GM18502 (cell line): Measurements from ENCODE around the gene ARMC5.
"Not testable (repeated sequence)": the region's sequence is repeated elsewhere in the genome, so short reads cannot be mapped to it uniquely, and the experiment has no call there.

Source experiments
- ATAC-seq: cut with Tn5 transposase; IDR thresholded peaks from one replicate; pipeline ENCODE4 v1.9.1; 2021; ENCODE audit warnings: mild to moderate bottlenecking; ENCODE audit not compliant: unreplicated experiment, poor library complexity

ARMC5 gene

GRCh38 chr16:31458844-31459686 is at the start of gene ARMC5:
ARMC5 (plus strand) TSS chr16:31459501; CDS start chr16:31459525, 24 bp downstream.
- ATAC-seq = peak; percentile 72

DNA sequence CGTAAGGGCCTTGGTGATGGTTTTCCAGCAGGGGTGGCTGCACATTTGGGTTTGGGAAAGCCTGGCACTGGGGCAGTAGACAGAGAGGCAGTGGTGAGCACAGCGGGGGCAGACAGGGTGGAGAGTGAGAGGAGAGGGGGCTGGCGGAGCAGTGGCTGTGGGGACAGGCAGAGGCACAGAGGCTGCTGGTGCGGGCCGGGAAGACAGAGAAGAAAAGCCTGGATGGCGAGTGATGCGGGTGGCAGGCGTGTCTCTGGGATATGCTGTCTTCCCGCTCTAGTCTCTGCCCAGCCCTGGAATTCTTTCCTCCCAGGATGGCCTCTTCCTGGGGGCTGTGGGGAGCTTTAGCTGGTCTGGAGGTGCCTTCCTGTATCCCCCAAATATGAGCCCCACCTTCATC is 49.2 kb upstream of the ARMC5 start:
- ATAC-seq = no peak

DNA sequence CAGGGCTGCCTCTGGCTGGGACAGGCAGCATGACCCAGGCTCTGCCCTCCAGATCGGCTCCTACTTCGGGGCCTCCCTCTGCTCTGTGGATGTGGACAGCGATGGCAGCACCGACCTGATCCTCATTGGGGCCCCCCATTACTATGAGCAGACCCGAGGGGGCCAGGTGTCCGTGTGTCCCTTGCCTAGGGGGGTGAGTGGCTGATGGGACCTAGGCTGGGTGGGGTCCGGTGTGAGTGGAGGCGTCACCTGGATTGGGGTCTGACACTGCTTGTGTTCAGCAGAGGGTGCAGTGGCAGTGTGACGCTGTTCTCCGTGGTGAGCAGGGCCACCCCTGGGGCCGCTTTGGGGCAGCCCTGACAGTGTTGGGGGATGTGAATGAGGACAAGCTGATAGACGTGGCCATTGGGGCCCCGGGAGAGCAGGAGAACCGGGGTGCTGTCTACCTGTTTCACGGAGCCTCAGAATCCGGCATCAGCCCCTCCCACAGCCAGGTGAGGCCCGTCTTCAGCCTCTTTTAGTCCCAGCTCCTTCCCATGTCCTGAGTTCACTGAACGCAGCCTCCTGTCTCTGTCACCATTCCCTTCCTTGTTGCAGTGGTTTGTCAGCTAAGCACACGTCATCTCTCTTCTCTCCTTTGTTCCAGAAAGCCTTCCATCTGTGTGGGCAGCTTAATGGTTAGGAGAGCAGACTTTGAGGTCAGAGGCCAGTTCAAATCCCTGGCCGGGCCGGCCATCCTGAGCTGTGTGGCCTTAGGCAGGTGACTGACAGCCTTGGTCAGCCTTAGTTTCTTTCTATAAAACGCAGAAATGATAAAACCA is 48.1 kb upstream of the ARMC5 start:
- ATAC-seq = no peak

DNA sequence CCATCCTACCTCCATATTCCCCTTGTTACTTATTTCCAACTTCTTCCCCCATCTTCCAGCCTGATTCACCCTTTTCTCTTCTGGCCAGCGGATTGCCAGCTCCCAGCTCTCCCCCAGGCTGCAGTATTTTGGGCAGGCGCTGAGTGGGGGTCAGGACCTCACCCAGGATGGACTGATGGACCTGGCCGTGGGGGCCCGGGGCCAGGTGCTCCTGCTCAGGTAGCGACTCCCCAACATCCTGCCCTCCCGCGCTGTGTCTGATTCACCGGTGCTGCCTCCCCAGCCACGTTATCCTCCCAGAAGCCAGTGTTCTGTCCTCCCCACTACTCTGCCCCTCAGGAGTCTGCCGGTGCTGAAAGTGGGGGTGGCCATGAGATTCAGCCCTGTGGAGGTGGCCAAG is 46.6 kb upstream of the ARMC5 start:
- ATAC-seq = no peak

DNA sequence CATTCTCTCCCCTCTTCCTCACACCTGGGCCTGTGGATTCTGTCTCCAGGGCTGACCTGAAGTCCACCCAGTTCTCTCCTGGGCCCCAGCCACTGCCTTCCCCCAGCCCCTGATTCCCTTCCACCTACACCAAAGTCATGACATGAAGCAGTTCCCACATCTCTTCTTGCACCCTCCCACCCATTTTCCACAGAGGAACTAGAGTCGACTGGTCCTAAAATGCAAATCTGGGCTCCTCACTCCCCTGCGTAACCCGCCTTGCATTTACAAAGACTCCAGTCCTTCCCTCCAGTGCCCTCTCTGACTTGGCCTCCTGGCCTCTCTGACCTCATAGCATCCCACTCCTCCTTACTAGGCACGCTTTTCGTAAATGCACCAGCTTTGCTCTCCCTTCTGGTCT is 45.9 kb upstream of the ARMC5 start:
- no peak for ATAC-seq

DNA sequence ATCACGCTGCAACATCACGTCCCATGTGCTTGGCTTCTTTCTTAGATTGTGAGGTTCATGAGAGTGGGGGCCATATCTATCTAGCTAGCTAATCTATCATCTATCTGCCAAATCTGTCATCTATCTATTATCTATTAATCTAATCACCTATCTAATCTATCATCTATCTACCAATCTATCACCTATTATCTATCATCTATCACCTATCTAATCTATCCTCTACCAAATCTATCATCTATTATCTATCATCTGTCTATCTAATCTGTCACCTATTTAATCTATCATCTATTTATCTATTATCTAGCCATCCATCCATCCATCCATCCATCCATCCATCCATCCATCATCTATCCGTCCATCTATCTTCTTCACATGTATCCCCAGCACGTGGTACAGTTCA is 45.4 kb upstream of the ARMC5 start:
- no peak for ATAC-seq

DNA sequence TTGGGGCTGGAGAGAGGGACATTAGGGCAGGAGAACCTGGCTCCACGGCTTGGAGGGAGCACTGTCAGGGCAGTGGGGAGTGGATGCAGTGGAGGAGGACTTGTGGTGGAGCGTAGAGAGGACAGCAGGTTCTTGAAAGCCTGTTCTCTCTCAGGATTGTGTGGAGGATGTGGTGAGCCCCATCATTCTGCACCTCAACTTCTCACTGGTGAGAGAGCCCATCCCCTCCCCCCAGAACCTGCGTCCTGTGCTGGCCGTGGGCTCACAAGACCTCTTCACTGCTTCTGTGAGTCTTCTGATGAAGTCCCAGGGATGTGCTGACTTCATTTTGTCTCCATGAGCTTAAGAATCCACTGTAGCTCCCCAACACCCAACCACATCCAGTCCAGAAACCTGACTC is 44.6 kb upstream of the ARMC5 start:
- ATAC-seq = no peak

DNA sequence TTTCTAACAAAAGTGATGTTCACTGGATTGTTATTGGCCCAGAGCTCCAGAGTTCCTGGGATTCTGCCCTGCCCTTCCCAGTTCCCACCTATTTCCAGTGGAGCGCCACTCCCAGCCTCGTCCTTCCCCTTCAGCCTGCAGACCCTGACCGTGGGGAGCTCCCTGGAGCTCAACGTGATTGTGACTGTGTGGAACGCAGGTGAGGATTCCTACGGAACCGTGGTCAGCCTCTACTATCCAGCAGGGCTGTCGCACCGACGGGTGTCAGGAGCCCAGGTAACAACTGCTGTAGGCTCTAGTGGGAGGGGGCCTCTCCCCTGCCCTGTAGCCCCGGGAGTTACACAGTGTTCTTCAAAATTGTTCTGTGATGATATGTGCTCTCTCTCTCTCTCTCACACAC is 42.9 kb upstream of the ARMC5 start:
- ATAC-seq = no peak

GRCh38 chr16:31417036-31417435 is 42.3 kb upstream of the ARMC5 start:
- ATAC-seq = not testable (repeated sequence)

GRCh38 chr16:31417916-31418315 is 41.4 kb upstream of the ARMC5 start:
- ATAC-seq = no peak

- no peak for ATAC-seq
Measured at GRCh38 chr16:31420037-31420436, 39.3 kb upstream of the ARMC5 start.

DNA sequence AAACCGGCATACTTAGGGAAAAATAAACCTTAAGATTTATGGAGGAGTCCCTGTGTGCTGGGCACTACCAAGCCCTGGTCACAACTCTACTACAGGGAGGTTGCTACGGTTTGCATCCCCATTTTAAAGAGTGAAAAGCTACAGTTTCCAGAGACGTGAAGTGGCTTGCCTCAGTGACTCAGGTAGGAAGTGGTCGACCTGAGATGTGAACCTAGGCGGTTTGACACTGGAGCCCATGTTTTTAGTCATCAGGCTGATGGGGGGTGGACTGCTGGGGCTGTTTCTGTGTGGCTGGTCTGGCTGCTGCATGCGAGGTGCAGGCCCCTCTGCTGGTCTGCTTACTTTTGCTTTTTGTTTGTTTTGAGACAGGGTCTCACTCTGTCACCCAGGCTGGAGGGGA is 37.7 kb upstream of the ARMC5 start:
- ATAC-seq = peak; percentile 69

- ATAC-seq = no peak
Measured at GRCh38 chr16:31423241-31423640, 36.1 kb upstream of the ARMC5 start.

DNA sequence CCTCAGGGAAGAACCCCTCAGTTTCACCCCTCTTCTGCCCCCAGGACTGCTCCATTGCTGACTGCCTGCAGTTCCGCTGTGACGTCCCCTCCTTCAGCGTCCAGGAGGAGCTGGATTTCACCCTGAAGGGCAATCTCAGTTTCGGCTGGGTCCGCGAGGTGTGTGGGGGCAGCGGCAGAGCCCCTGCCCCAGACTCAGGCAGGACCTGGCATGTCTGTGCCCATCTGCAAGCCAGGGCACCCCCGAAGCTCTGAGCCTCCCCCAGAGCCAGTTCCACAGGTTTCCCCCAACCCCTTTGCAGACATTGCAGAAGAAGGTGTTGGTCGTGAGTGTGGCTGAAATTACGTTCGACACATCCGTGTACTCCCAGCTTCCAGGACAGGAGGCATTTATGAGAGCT is 35.5 kb upstream of the ARMC5 start:
- no peak for ATAC-seq

GRCh38 chr16:31427441-31428278 is 31.6 kb upstream of the ARMC5 start:
- no peak for ATAC-seq

GRCh38 chr16:31428279-31428597 is 31.1 kb upstream of the ARMC5 start, which contains the start of gene COX6A2:
COX6A2 (minus strand) TSS chr16:31428360; CDS start chr16:31428325, 35 bp downstream.
- ATAC-seq = no peak

GRCh38 chr16:31428638-31429247 is 30.6 kb upstream of the ARMC5 start:
- no peak for ATAC-seq

DNA sequence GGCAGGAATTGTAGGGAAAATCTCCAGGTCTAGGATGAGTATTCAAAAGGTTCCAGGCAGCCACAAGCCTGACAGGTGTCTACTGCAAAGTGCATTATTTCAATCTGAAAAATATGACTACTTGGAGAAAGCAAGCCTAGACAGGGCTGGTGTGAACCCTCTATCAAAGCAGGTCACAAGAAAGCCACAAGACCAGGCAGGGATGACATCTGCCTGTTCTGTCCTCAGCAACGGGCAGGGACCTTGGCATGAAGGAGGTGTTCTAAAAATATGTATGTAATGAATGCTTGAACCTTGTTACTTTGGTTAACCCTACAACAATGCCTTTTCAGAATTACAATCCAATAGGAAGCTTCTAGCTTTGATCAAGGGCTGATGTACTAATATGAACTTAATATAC is 30.0 kb upstream of the ARMC5 start:
- no peak for ATAC-seq

DNA sequence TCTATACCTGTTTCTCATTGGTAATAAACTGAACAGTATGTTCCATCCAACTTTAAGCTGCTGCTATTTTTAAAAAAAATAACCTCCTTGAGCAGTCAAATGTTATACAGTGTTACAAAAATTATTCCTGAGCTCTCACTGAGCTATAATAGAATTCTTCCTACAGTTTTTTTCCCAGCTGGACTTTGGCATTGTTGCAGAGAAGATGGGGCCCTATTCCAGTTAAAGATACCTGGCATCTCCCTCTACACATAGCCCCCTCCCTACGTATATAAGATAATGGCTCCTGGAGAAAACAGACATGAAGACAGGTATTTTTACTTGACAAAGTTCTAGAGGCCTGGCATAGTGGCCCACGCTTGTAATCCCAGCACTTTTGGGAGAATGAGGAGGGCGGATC is 29.5 kb upstream of the ARMC5 start:
- no peak for ATAC-seq

- no peak for ATAC-seq
Measured at GRCh38 chr16:31430380-31431052, 28.8 kb upstream of the ARMC5 start.
